ENCODE measurements around the gene ARHGAP26.

DNA sequence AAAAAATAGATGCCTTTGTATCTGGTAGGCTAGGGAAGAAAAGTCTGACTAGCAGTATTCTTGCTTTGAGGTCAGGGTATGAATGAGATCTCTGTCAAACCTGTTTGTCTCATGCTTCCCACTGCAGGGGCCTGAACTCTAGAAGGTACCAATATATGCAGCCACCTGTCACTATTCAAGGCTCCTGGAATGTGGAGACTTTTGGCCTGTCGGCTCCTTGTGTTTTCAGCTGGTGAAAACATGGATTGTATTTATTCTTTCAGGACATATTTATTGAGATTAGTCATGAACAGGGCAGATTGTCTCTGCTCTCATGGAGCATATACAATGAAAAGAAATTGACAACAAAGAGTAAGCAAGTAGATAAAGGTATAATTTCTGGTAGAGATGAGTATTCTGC, 255.8 kb downstream of the ARHGAP26 start:
- TF ChIP-seq CTCF (IDR thresholded peaks at IDR 0.05), result no peak
- TF ChIP-seq POLR2A (IDR thresholded peaks at IDR 0.05), result no peak
